ENCODE results near the gene TRMT44.

Gene TRMT44

DNA sequence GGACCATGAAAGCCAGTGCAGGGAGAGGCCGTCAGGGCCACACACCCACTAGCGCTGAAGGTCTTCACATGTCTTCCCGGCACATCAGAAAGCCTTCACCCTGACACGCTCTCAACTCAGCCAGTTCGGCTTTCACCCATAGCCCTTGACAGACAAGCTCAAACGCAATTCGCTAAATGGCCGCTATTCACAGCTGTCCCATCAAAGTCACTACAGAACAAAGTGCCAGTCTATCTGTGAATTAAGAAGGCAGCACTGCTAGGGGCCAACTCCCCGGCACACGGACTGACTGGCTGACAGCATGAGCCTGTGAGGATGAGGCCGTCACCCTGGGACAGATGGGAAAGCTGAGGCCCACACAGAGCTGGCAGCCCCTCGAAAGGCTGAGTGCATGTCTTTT is 45.8 kb upstream of the TRMT44 start:
- in situ Hi-C loops (cut with MboI; ENCODE audit: low sequenced_read_pairs, unreplicated experiment), result no loop called here
- TF ChIP-seq, protein P1, sequence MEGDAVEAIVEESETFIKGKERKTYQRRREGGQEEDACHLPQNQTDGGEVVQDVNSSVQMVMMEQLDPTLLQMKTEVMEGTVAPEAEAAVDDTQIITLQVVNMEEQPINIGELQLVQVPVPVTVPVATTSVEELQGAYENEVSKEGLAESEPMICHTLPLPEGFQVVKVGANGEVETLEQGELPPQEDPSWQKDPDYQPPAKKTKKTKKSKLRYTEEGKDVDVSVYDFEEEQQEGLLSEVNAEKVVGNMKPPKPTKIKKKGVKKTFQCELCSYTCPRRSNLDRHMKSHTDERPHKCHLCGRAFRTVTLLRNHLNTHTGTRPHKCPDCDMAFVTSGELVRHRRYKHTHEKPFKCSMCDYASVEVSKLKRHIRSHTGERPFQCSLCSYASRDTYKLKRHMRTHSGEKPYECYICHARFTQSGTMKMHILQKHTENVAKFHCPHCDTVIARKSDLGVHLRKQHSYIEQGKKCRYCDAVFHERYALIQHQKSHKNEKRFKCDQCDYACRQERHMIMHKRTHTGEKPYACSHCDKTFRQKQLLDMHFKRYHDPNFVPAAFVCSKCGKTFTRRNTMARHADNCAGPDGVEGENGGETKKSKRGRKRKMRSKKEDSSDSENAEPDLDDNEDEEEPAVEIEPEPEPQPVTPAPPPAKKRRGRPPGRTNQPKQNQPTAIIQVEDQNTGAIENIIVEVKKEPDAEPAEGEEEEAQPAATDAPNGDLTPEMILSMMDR (IDR thresholded peaks at IDR 0.05; ENCODE audit: borderline replicate concordance, control extremely low read depth, extremely low read depth, insufficient read depth, missing control alignments), result no peak
- no peak for DNase-seq (ENCODE audit: low spot score)

DNA sequence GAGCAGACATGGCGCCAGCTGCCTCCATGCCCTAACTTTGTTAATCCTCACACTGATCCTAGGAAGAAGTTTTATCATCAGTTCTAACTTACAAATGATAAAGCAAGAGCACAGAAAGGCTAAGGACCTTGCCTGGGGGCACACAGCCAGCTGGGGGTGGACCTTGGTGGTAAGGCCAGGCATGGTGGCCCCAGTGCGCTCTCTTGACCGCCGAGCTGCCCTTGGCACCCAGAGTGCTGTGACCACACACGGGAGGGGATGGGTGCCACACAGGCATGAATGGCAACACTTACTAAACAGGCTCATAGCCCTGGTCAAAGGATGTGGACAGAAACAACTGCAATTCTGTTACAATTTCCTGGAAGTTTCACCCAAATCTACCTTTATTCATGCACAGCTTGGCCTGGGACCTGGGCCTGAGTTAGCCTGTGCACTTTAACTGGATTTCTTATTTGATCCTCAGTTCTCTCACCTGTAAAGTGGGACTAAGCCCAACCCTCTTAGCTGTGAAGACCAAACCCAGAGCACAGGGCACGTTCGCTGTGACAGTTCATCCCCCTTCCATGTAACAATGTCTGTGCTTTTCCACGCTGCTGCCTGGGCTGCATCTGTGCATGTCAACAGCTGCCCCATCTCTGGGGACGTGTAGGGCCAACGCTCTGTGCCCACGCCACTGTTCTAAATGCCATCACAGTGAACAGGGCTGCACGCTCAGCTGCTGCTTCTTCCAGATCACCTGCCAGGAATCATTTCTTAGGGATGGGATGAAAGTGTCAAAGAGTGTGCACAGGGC is 44.9 kb upstream of the TRMT44 start:
- no peak for DNase-seq (ENCODE audit: low spot score)
- TF ChIP-seq, protein P1 (IDR thresholded peaks at IDR 0.05; ENCODE audit: borderline replicate concordance, control extremely low read depth, extremely low read depth, insufficient read depth, missing control alignments), result no peak
- in situ Hi-C loops (cut with MboI; ENCODE audit: low sequenced_read_pairs, unreplicated experiment), result no loop called here

DNA sequence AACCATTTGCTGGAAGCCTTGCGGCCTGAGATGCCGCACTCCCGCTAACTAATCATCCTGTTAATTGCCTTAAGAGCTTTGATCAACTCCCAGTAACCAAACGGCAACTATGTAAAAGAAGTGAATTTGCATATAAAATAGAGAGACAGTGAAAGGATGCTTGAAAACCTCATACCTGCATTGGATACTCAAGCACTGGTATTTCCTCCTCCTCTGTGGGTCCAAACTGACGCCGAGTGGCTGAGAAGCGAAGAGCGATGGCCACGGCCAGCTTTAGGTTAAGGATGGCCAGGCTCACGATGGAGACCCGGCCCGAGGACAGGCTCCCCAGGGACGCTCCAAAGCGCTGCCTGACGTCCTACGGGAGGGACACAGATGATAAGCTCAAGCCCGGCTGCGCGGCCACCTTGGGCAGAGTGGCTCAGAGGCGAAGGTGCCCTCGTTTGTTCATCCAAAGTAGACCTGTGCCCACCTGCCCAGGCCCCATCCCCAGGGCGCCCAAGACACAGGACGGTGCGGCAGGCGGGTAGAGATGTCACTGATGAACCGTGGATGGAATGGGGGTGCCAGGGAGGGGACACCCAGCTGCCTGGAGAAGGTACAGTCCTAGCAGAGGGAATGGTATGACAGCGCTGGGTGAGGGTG is 43.7 kb upstream of the TRMT44 start:
- TF ChIP-seq, protein P1 (IDR thresholded peaks at IDR 0.05; ENCODE audit: borderline replicate concordance, control extremely low read depth, extremely low read depth, insufficient read depth, missing control alignments), result no peak
- in situ Hi-C loops (cut with MboI; ENCODE audit: low sequenced_read_pairs, unreplicated experiment), result no loop called here
- no peak for DNase-seq (ENCODE audit: low spot score)

DNA sequence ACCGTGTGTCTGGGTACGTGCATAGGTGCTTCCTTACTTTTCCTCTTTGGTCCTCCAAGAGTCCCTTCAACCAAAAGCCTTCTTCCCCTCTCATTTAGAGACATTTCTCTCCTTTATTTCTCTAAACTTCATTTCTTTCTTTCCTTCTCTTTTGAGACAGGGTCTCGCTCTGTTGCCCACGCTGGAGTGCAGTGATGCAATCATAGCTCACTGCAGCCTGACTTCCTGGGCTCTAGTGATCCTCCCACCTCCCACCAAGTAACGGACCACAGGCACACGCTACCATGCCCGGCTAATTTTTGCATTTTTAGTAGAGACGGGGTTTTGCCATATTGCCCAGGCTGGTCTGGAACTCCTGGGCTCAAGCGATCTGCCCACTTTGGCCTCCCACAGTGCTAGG is 42.2 kb upstream of the TRMT44 start:
- TF ChIP-seq, protein P1 (IDR thresholded peaks at IDR 0.05; ENCODE audit: borderline replicate concordance, control extremely low read depth, extremely low read depth, insufficient read depth, missing control alignments), result no peak
- in situ Hi-C loops (cut with MboI; ENCODE audit: low sequenced_read_pairs, unreplicated experiment), result no loop called here
- no peak for DNase-seq (ENCODE audit: low spot score)

DNA sequence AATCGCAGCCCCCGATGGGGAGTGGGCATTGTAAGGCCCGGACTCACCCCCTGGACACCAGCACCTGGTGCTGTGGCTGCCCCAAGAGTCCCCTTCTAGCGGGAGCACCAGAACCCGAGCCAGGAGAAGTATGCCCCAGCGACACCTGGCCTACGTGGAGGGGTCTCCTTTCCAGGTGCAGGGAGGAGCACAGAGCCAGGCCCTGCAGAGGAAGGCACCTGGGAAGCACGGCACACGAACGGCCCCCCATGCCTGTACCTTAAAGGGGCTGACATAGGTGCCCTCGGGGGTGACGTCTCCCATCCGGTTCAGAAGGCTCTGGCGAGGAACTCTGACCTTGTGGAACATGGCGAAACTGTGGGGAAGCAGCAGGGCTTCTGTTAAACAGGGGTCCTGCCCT is 41.3 kb upstream of the TRMT44 start:
- TF ChIP-seq, protein P1 (IDR thresholded peaks at IDR 0.05; ENCODE audit: borderline replicate concordance, control extremely low read depth, extremely low read depth, insufficient read depth, missing control alignments), result no peak

DNA sequence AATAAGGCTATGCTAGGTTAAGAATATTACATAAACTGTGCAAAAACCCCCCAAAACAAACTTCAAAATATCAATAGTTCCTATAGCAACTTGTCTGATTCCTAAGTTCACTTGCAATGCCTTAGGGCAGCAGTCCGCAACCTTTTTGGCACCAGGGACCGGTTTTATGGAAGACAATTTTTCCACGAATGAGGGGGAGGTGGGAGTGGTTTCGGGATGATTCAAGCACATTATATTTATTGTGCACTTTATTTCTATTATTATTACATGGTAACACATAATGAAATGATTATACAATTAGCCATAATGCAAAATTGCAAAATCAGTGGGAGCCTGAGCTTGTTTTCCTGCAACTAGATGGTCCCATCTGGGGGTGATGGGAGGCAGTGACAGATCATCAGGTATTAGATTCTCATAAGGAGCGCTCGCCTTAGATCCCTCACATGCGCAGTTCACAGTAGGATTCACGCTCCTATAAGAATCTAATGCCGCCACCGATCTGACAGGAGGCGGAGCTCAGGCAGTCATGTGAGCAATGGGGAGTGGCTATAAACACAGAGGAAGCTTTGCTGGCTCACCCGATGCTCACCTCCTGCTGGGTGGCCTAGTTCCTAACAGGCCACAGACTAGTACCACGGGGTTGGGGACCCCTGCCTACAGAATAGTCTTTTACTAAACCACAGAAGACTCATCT is 39.8 kb upstream of the TRMT44 start:
- no peak for DNase-seq (ENCODE audit: low spot score)
- in situ Hi-C loops (cut with MboI; ENCODE audit: low sequenced_read_pairs, unreplicated experiment), result loop anchor here (10.0 kb wide), 1 partner anchor 156 kb away; no protein-coding TSS in a partner anchor
- TF ChIP-seq, protein P1 (IDR thresholded peaks at IDR 0.05; ENCODE audit: borderline replicate concordance, control extremely low read depth, extremely low read depth, insufficient read depth, missing control alignments), result no peak

More for the DNA sequence above, 41.3 kb upstream of the TRMT44 start:
- no peak for DNase-seq (ENCODE audit: low spot score)
- in situ Hi-C loops (cut with MboI; ENCODE audit: low sequenced_read_pairs, unreplicated experiment), result no loop called here
